AG08396 (cell line): ENCODE measurements around the gene KCNB1.

ENCODE experiments used
- DNase-seq: peaks from one replicate; pipeline ENCODE4 v3.0.0; 2012; ENCODE audit warnings: low spot score, mixed read lengths

Gene KCNB1

DNA sequence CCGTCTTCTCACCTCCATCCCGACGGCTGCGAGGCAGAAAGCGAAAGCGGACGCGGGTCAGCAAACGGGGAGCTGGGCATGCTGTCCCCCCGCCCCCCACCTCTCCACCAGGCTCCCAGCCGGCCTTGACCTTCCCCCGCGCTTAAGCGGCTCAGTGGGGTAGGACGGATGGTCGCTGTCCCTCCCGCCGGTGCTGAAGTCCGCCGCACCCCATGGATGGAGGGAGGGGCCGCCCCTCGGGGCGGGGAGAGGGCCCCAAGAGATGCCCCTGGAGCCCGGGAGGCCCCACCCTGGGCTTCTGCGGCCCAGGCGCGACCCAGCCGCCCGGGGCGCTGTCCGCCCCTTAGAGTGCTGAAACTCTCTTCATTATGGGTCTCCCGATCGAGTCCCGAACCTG, at the start of gene KCNB1:
Gene KCNB1 (minus strand): TSS at position 48 of the 397 bp plus-strand sequence. CDS start 188 bp downstream, outside the sequence.
- peak; percentile 76 for DNase-seq

DNA sequence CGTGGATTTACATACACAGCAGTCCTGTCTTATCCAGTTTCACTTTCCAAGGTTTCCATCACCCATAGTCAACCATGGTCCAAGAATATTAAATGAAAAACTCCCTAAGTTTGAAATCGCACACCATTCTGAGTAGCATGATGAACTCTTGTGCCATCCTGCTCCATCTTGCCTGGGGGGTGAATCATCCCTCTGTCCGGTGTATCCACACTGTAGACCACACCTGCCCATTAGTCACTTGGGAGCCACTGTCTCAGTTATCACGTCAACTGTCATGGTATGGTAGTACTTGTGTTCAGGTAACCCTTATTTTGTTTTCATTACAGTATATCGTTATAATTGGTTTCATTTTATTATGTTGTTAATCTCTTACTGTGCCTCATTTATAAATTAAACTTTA, 47.0 kb upstream of the KCNB1 start:
- no peak for DNase-seq

DNA sequence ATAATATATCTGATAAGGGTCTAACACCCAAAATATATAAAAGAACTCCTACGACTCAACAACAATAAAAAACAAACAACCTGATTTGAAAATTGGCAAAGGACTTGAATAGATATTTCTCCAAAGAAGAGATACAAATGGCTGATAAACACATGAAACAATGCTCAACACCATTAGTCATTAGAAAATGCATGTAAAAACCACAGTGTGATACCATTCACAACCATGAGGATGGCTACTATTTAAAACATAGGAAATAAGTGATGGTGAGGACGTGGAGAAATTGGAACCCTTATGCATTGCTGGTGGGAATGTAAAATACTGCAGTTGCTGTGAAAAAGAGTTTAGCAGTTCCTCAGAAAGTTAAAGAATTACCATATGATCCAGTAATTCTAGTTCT, 44.1 kb upstream of the KCNB1 start:
- DNase-seq, result no peak

DNA sequence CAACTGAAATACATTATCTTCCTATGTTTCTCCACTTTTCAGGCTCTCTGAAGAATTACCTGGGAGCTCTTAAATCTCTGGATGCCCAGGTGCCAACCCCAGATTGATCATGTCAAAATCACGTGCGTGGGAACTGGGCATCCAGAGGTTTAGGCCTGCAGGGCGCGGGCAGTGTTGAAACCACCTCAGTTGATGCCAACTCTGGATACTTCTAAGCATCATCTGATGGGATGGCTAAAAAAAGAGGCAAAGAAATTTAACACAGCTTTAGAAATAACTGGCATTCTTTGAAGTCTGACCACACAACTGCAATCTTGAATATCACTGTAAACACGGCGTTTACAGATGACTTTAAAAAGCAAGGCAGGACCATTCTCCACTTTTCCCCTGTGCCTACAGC, 43.6 kb upstream of the KCNB1 start:
- DNase-seq, result no peak

DNA sequence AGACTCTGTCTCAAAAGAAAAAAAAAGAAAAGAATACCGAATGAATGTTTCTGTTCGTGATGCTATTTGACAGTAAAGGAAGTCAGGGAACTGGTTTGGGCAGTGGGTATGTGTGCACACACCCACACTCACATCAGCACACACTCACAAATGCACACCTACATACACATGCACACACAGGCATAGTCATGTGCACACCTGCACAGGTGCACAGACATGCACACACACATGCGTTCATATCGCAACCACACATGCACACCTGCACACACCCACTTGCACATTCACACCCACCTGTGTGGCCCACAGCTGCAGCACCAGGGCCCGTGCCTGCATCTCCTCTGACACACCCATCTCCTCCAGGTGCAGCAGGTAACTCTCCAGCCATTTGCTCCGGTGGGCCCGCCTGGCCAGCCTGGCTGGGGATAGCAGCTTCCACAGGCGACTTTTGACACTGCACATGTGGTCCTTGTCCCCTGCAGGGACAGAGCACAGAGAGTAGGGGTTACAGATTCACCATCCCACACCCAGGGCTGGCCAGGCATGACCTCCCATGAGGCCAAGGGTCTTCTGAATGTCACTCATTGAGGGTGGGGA, 41.4 kb upstream of the KCNB1 start:
- DNase-seq, result no peak

DNA sequence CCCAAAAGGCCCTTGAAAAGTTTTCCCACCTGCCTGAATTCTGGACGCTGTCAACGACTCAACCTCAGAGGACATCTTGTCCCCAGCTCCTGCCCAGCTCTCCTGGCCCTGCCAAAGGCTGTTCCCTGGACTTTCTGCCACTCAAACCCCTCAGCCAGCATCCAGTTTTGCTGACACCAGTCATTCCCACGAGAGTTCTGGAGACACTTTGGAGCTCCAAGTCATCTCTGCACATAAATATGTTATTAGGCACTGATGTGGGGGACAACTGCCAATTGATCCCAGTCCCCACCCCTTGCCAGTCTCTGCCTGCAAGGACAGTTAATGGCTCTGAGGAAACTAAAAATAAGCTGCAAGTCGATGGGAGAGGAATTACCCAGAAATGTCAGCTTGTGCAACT, 38.9 kb upstream of the KCNB1 start:
- DNase-seq, result no peak

DNA sequence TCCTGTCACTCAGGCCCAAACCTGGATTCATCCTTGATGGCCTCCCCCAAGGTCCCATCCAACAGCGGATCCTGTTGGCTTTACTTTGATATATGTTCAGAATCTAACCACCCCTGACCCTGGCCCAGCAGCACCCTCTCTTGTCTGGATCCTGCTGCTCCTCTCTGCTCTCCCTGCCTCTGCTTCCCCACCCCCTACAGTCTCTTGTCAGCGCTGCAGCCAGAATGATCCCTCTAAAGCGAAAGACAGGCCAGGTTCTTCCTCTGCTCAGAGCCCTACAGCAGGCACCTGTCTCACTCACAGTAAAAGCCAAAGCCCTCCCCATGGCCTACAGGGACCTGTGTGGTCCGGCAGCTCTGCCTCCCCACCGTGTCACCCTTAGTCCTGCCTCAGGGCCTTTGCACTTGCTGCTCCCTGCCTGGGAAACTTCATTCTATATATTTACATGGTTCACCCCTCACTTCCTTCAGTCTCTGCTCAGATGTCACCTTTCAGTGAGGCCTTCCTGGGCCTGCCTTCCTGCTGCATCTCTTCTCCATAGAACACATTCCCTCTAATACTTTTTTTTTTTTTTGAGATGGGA, 37.4 kb upstream of the KCNB1 start:
- no peak for DNase-seq

DNA sequence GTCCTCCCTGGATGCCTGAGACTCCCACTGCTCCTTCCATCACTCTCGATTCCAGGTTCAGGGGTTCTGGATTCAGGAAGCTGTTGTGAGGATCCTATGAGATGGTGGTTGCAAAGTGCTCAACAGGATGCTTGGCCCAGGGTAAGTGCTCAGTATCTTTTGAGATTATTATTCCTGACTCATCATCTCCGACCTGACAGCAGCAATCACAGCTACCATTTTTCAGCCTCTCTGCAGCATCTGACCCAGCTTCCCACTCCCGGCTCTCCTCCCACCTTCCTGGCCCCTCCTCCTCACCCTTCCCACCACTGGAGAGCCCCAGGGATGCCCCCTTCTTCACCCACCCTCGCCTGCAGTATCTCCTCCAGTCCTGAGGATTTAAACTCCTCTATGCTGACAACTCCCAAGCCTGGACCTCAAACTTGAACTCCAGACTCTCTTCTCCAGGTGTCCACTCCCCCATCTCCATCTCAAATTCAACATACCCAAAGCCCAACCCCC, 36.8 kb upstream of the KCNB1 start:
- DNase-seq, result no peak

DNA sequence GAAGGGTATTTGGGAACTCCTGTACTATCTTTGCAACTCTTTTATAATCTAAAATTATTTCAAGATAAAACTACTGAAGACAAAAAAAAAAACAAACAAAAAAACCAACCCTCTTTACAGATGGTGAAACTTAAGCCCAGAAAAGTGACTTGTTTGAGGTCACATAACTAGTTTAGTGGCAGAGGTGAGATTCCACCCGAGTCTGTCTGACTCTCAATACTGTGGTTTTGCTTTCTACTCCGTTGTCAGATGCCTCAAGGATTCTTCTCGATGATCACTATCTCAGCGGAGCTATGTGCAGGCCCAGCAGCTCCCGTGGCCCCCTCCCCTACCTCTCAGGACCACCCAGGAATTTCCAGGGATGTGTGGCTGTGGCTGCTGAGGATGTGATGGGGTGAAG, 36.1 kb upstream of the KCNB1 start:
- DNase-seq, result no peak

DNA sequence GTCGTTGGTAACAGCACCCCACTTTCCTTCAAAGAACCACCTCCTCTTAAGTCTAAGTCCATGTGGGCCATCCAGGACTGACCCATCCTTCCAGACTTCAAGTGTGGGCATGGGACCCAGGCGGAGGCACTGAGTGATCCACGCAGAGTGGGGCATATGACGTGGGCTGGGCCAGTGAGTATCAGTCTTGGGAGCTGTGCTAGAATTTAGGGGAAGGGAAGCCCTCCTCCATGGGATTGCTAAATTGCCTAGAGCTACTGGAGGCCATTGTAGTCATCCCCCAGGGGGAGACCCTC, 35.3 kb upstream of the KCNB1 start:
- DNase-seq, result no peak

DNA sequence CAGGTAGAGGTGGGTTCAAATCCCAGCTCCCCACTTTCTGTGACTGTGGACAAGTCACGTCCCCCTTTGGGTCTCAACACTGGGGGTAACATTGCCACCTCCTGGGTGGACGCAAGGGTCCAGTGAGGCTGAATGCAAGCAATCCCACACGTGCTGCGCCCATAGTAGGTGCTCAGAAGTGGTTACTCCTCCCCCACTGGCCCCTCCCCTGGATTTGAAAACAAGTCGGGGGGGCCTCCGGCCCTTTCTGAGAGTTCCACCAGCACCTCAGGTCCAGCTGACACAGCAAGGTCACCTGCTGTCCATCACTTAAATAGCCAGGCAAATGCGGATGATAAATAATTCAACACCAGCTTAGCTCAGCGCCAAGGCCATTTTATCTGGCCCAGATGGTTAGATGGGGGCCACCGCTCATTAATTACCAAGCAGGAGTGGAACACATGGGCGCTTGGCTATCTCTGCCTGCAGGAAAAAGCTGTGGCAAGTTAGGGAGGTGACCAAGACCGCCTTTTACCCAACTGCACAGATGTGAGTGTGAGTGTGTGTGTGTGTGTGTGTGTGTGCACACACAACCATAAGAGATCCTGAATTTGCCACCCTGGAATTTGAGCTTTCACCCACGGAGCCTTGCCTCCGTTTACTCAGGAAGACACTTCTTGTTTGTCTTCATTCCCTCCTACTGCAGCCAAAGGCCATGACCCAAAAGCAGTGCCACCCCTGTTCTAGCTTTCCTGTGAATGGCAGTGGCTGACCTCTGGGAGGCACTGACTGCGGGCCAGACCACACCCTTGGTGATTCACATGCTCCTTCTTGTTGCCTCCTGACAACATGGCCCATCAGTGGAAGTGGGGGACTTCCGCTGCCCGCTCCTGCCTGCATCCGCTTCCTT, 34.7 kb upstream of the KCNB1 start:
- no peak for DNase-seq

DNA sequence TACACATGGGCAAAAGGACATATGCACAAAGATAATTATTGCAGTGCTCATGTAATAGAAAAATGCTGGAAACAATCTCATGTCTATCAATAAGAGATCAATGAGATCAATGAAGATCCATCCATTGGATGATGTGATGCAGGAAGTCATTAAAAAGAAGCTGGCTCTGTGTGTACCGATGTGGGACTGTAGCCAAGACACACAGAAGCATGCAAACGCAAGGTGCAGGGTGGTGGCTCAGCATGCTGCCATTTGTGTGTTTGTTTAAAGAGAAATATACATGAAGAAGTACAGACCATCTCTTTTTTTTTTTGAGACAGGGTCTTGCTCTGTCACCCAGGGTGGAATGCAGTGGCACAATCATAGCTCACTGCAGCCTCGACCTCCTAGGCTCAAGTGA, 33.1 kb upstream of the KCNB1 start:
- DNase-seq, result no peak

DNA sequence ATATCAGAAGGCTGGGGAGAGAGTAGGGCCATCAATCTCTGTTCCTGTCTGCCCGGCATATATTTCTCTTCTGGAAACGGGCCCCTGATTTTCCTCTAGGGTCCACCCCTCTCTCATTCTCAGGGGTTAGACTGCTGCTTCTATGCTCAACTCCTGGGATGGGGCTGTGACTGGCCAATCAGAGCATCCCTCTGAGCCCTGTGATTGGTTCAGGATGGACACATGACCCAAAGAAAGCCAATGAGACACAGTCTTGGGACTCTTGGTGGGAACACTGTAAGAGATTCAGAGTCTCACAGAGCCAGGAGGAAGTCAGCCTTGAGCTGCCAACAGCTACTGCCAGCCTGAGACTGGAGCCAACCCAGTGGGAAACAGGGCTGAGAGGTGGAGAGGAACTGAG, 31.0 kb upstream of the KCNB1 start:
- no peak for DNase-seq

DNA sequence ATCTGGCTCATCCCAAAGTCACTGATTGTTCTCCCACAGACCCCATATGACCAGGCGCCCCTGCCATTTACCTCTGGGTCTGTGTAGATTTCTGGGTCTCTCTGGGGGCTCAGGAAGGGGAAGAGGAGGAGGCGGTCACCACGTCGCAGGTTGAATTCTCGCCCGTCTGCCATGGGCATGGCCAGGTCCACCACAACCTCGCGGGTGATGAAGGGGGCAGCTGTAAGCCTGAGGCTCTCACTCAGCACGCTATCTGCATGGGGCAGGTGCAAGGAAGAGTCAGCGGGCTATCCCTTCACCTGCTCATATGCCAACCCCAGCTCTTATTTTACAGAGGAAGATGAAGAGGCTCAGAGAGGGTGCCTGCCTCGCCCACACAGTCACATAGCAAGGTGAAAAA, 30.5 kb upstream of the KCNB1 start:
- DNase-seq, result no peak

DNA sequence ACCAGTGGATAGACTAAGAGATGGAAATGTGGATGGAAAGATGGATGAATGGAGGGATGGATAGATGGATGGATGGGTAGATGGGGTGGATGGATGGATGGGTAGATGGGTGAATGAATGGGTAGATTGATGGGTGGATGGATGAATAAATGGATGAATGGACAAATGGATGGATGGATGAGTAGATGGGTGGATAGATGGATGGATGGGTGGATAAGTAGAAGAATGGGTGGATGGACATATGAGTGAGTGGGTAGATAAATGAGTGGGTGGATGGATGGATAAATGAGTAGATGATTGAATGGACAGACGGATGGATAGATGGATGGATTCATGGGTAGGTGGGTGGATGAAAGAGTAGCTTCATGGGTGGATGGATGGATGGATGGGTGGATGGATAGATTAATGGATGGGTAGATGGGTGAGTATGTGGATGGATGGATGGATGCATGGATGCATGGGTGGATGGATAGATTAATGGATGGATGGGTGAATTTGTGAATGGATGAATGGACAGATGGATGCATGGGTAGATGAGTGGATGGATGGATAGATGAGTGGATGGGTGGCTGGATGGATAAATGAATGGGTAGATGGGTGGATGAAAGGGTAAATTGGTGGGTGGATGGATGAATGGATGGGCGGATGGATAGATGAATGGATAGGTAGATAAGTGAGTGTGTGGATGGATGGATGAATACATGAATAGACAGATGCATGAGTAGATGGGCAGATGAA, 29.5 kb upstream of the KCNB1 start:
- no peak for DNase-seq

DNA sequence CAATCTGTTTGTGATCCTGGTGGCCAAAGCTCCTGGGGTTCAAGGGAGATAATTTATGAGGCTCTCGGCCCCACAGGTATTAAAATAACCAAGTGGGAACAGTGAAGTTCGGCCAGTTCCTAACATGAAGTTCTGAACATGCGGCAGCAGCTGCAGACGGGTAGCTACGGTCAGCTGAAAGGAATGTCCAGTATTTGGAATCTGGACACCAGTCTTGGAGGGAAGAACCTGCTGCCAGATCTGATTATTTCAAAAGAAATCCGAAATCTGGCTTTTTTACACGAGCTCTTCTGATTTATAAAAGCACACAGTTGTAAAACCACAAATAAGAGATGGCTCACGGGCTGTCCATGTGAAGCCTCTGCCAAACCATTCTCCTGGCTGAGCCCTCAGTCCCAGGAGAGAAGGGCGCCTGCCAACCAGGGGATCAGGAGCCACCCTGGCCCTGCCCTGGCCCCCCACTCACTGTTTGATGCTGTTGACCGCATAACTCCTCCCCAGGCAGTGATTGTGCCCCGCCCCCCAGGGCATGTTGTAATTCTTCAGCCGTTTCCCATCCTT, 28.2 kb upstream of the KCNB1 start:
- DNase-seq, result peak; percentile 84

DNA sequence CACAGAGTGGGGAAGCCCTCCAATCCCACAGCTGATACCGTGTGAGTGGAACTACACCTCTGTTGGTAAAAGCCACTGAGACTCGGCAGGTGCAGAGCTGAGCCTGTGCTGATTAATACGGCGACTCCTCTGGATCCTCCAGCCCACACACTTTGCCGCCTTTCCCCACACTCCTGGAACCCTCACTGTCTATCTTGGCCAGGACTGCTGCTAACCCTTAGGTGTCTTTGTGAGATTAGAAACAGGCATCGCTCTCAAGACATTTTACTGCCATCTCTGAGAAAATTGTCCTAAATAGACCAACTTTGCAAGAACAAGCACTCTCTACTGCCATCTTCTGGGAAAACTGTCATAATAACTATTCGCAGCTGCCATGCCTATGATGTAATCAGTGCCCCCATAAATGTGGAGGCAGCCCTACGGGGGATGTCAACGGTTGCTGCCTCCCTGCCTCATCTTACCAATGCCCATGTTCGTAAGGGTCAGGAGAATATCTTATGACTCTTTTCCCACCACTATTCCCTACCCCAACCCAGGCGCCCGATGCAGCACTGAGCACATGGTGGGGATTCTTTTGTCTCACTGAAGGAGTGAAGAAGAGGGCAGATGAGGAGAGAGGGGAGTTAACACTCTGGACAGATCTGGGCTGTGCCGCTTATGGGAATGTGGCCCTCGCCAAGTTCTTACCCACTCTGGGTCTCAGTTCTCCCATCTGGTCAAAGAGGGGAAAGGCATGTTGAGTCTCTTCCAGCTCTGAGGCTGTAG, 26.1 kb upstream of the KCNB1 start:
- peak; percentile 60 for DNase-seq

DNA sequence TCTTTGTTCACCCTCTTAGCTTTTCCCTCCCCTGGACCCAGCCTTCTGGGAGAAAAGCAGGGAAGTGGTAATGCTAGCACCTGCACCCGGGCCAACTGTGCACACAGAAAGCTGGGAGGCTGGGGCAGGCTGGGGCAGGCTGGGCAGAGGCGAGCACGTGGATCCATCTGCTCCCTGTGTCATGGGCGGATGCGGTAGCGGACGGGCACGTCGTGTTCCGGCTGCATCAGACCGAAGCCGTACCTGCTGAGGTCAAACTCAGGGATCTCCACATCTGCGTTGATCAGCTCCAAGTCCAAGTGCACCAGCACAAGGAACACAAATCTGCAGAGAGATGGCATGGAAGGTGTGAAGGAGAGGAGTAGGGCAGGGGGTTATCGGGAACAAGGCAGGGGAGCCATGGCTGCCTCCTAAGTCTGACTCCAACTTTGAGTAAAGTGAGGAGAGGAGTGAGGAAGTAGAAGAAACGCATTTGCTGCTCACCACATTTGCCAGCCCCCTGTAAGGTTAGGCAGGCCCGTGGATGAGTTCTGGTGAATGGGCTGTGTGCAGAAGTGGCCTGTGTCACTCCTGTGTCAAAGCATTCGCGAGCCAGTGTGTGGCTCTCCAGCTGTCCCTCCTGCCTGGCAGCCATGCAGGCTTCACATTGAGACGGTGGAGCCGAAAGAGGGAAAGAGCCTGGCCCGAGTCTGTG, 25.4 kb upstream of the KCNB1 start:
- DNase-seq, result no peak

DNA sequence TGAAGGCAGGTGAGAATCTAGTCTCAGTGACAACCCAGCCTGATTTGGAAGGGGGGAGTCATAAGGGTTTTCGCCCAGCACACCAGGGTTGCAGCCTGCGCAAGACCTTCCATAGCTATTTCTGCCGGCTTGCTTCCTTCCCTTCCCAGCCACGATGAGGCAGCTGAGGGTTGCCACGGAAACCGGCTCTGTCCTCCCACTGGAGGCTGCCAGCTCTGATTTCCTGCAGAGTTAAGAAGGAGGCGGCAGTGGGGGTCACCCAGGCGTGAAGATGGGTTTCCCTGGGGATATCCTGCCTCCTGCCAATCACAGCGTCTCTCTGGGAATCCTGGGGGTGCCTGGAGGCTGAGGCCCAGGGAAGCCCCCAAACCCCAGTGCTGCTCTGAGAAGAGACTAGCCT, 23.1 kb upstream of the KCNB1 start:
- DNase-seq, result no peak

DNA sequence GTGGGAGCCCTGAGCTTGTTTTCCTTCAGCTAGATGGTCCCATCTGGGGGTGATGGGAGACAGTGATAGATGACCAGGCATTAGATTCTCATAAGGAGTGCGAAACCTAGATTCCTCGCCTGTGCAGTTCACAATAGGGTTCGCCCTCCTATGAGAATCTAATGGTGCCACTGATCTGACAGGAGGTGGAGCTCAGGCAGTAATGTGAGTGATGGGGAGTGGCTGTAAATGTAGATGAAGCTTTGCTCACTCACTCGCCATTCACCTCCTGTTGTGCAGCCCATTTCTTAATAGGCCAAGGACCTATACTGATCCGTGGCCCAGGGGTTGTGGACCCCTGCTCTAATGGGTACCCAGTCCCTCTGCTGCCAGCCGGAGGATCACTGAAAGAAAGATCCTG, 20.7 kb upstream of the KCNB1 start:
- DNase-seq, result no peak

DNA sequence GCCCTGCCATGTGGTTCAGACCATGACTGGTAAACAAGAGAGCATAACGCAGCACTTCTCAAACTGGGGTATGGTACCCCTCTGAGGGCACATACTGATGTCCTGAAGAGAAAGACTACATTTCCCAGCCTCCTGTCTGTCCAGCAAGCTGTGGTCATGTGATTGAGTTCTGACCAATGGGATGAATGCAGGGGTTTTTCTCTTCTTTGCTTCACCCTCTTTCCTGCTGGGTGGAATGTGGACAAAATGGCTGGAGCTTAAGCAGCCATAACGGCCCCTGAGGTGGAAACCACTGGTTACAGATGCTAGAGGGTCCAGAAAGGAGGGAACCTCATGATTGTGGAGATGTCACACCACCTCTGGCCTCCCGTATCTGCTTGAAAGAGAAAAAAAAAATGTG, 19.4 kb upstream of the KCNB1 start:
- no peak for DNase-seq
